Measurements from ENCODE around the gene DHX9. TPM values are rescaled to one million over a fixed set of nuclear protein-coding genes. Genes with fewer than 3 reads are reported as not detected.

The DHX9 gene
- total and polyA plus RNA-seq, 10 of the 15 experiments (the other 5 are each of a cell fraction or from before 2014, with no cell fraction given) = 90.7 to 234 (median 217) TPM

GRCh38 chr1:182839209-182840066 is at the start of gene DHX9 (continued):
- no peak for TF ChIP-seq ZBTB40 (IDR thresholded peaks at IDR 0.05; ENCODE audit: borderline replicate concordance)
- no peak for TF ChIP-seq SREBF2 (IDR thresholded peaks at IDR 0.05; ENCODE audit: low read length)
- peak; percentile 32; the same call in 1 of the 2 replicates for TF ChIP-seq SPI1 (IDR thresholded peaks at IDR 0.05; ENCODE audit: borderline replicate concordance, insufficient read depth, low read depth, low read length)
- no peak for TF ChIP-seq ZNF622 (IDR thresholded peaks at IDR 0.05)
- TF ChIP-seq ZZZ3 (IDR thresholded peaks at IDR 0.05; ENCODE audit: control insufficient read depth, insufficient read length, low read depth) = no peak
- TF ChIP-seq PKNOX1 (IDR thresholded peaks at IDR 0.05) = 0 out of 2 replicates have a peak, but pooled peaks have one; percentile 4
- TF ChIP-seq SREBF1 (IDR thresholded peaks at IDR 0.05; ENCODE audit: low read length) = no peak
- no peak for TF ChIP-seq IRF4 (IDR thresholded peaks at IDR 0.05; ENCODE audit: low read depth, low read length)
- TF ChIP-seq CEBPB (IDR thresholded peaks at IDR 0.05; ENCODE audit: borderline replicate concordance in 1 of 2, low read depth in 2 of 2, low read length in 2 of 2) = no peak
- TF ChIP-seq YBX1 (IDR thresholded peaks at IDR 0.05) = no peak
- no peak for TF ChIP-seq MTA2 (IDR thresholded peaks at IDR 0.05; ENCODE audit: low read depth)
- peak; percentile 69; the same call in 1 of the 2 replicates for TF ChIP-seq NBN (IDR thresholded peaks at IDR 0.05)
- no peak for TF ChIP-seq HDAC2 (IDR thresholded peaks at IDR 0.05)
- peak; percentile 97 for TF ChIP-seq SMAD5 (IDR thresholded peaks at IDR 0.05; ENCODE audit: low read depth)
- TF ChIP-seq E2F4 (IDR thresholded peaks at IDR 0.05; ENCODE audit: low read depth, low read length) = peak; percentile 51; the same call in 1 of the 2 replicates
- TF ChIP-seq JUNB (IDR thresholded peaks at IDR 0.05) = no peak
- TF ChIP-seq SMC3 (IDR thresholded peaks at IDR 0.05; ENCODE audit: borderline replicate concordance, low read length) = no peak
- peak; percentile 50 for TF ChIP-seq BCL3 (IDR thresholded peaks at IDR 0.05; ENCODE audit: borderline replicate concordance, insufficient read depth, low read depth, low read length, poor library complexity, severe bottlenecking)
- TF ChIP-seq ZBTB11 (CRISPR knock-in tag; IDR thresholded peaks at IDR 0.05) = no peak
